PC-3 (cell line): ENCODE results near the gene SMAD5. TPM values are rescaled to one million over a fixed set of nuclear protein-coding genes. Genes with fewer than 3 reads are reported as not detected.

ENCODE experiments used
- ATAC-seq: fragments of 200-7000 bp; cut with Tn5 transposase; 2 replicates; pipeline ENCODE4 v1.9.1; 2020; ENCODE audit warnings: mild to moderate bottlenecking, moderate library complexity
- BruUV-seq: library from RNA; stranded (reverse); fragments of 400-500 nt; replicated peaks from 2 replicates; lab custom pipeline; 2021; lab: Mats Ljungman, UMichigan
- CTCF ChIA-PET: fragments of 300-600 bp; sonication (Branson Sonifier 250); formaldehyde crosslinking; loops from one replicate; lab custom pipeline; 2022; ENCODE audit warnings: antibody characterized with exemption; lab: Charles Lee
- POLR2A ChIA-PET: fragments of 300-600 bp; sonication (Branson Sonifier 250); formaldehyde crosslinking; loops from one replicate; lab custom pipeline; 2022; ENCODE audit warnings: antibody characterized with exemption; ENCODE audit not compliant: unreplicated experiment; lab: Charles Lee
- DNase-seq: peaks from one replicate; pipeline ENCODE4 v3.0.0-alpha.2; 2015
- H2AFZ ChIP-seq: fragments of 300-600 bp; sonication (generic); 2 replicates; pipeline ENCODE4 v1.6.0; 2016; ENCODE audit warnings: antibody characterized with exemption, low read length
- H3F3A ChIP-seq: fragments of 300-600 bp; sonication (generic); one replicate; pipeline ENCODE4 v1.6.0; 2017; ENCODE audit warnings: antibody characterized with exemption, low read length, control low read depth, mild to moderate bottlenecking; ENCODE audit not compliant: unreplicated experiment
- H3K27ac ChIP-seq: fragments of 300-600 bp; sonication (generic); 2 replicates; pipeline ENCODE4 v1.5.1; 2016; ENCODE audit warnings: mild to moderate bottlenecking, low read length
- H3K27me3 ChIP-seq: fragments of 300-600 bp; sonication (generic); 2 replicates; pipeline ENCODE4 v1.6.1; 2016; ENCODE audit warnings: low read length, mixed read lengths
- H3K36me3 ChIP-seq: fragments of 300-600 bp; sonication (generic); 2 replicates; pipeline ENCODE4 v1.6.1; 2016; ENCODE audit warnings: low read depth, mixed run types, low read length, mixed read lengths
- H3K4me1 ChIP-seq: fragments of 300-600 bp; sonication (generic); 2 replicates; pipeline ENCODE4 v1.5.1; 2016; ENCODE audit warnings: low read length; ENCODE audit not compliant: insufficient read depth
- H3K4me2 ChIP-seq: fragments of 300-600 bp; sonication (generic); 2 replicates; pipeline ENCODE4 v1.6.0; 2016; ENCODE audit warnings: low read length
- H3K4me3 ChIP-seq: fragments of 300-600 bp; sonication (generic); 2 replicates; pipeline ENCODE4 v1.5.1; 2016; ENCODE audit warnings: mild to moderate bottlenecking, low read length, mixed read lengths
- H3K79me2 ChIP-seq: fragments of 300-600 bp; sonication (generic); 2 replicates; pipeline ENCODE4 v1.6.1; 2017; ENCODE audit warnings: low read length, mixed read lengths
- H3K9ac ChIP-seq: fragments of 300-600 bp; sonication (generic); 2 replicates; pipeline ENCODE4 v1.6.0; 2016; ENCODE audit warnings: mild to moderate bottlenecking, low read length
- H3K9me2 ChIP-seq: fragments of 300-600 bp; sonication (generic); replicated peaks from 2 replicates; pipeline ENCODE4 v1.6.1; 2016; ENCODE audit warnings: mixed run types, low read length, mixed read lengths
- H3K9me3 ChIP-seq: fragments of 300-600 bp; sonication (generic); 2 replicates; pipeline ENCODE4 v1.6.1; 2016; ENCODE audit warnings: low read length, mixed read lengths
- H4K20me1 ChIP-seq: fragments of 300-600 bp; sonication (generic); 2 replicates; pipeline ENCODE4 v1.6.1; 2016; ENCODE audit warnings: low read length, mixed read lengths
- CTCF ChIP-seq: fragments of 300-600 bp; sonication (generic); conservative IDR thresholded peaks from 2 replicates; pipeline ENCODE4 v1.5.1; 2017; ENCODE audit warnings: antibody characterized with exemption, low read depth, mild to moderate bottlenecking, low read length
- EZH2 ChIP-seq: fragments of 300-600 bp; sonication (generic); IDR thresholded peaks from one replicate; pipeline ENCODE4 v1.6.1; 2017; ENCODE audit warnings: antibody characterized with exemption, mild to moderate bottlenecking, low read length; ENCODE audit not compliant: unreplicated experiment
- EZH2phosphoT487 ChIP-seq: fragments of 300-600 bp; sonication (generic); IDR thresholded peaks from 2 replicates; pipeline ENCODE4 v1.6.1; 2018; ENCODE audit warnings: mild to moderate bottlenecking, antibody characterized with exemption, low read length, borderline replicate concordance
- intact Hi-C: fragments of 100-400 bp; cut with micrococcal nuclease; formaldehyde crosslinking; loops from 2 replicates; pipeline ENCODE4 v1.9.0; 2023
- total RNA-seq: library from RNA; depleted of rRNA; stranded (reverse); fragments of >200 nt; gene quantifications from 2 replicates; pipeline ENCODE4 v1.2.3, GENCODE V29; 2014

The SMAD5 gene
- total RNA-seq, 1 experiment from 2014 or later = 28.5 TPM

DNA sequence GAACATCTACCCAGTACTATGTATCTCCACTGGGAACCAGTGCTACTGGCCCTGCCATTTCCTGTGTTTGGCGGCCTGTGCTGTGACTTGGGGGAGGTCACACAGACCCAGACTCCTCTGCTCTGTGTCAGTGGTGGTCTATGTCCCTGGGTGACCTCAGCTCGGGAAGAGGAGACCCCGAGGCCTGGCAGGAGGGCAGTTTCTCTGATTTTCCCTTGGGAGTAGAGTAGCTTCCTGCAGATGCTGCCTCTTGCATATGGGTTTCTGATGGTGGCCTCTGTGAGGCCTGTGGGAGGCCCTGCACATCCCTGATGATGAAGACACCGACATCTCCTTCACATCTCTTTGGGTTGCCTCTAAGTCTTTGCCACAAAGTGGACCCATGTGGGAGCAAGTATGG is 73.3 kb downstream of the SMAD5 start:
- CTCF ChIA-PET = no interaction called here
- Histone ChIP-seq H3F3A (no peaks in the 10 kb centered on the region), H3K4me2 (no peak overlapping the region), H4K20me1 (no peaks in the 10 kb centered on the region), H3K9me2 (no peaks in the 10 kb centered on the region), H3K4me1 (no peaks in the 10 kb centered on the region), H3K9me3 (no peaks in the 10 kb centered on the region), H3K79me2 (no peaks in the 10 kb centered on the region), H3K36me3 (no peaks in the 10 kb centered on the region), H3K27ac (no peak overlapping the region), H2AFZ (no peak overlapping the region), H3K27me3 (no peaks in the 10 kb centered on the region), H3K9ac (no peak overlapping the region), H3K4me3 (no peak overlapping the region)
- TF ChIP-seq EZH2 (no peak), EZH2phosphoT487 (no peak), CTCF (no peak)
- POLR2A ChIA-PET = no interaction called here
- ATAC-seq (no peak), DNase-seq (no peak)
- intact Hi-C loops = no loop called here
- BruUV-seq = no TSS peak

DNA sequence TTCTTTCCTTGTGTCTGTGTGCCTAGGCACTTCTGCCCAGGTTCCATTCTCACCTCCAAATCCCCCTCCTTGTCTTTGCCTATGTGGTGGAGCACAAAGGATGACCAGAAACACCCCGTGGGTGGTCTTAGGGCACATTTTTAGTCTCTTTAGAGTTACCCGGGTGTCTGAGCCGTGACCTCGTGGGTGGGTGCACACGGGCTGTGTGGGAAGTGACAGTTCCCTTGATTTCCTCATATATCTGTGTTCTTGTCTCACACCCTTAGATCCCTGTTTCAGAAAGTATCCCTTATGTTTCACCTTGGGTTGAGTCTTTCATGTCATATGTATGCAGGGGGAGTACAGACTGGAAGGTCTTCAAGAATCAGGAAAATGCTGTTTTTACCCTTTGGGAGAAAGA is 73.7 kb downstream of the SMAD5 start:
- H3K79me2 ChIP-seq = no peaks in the 10 kb centered on the region
- H3K9me2 ChIP-seq = no peaks in the 10 kb centered on the region
- intact Hi-C loops = no loop called here
- ATAC-seq (no peak), DNase-seq (no peak)
- H3K4me1 ChIP-seq = no peaks in the 10 kb centered on the region
- BruUV-seq = no TSS peak
- no peak overlapping the region for H3K4me2 ChIP-seq
- H3K27me3 ChIP-seq = no peaks in the 10 kb centered on the region
- H3K9ac ChIP-seq = no peak overlapping the region
- TF ChIP-seq EZH2phosphoT487 (no peak), EZH2 (no peak), CTCF (no peak)
- POLR2A ChIA-PET = no interaction called here
- no peak overlapping the region for H3K27ac ChIP-seq
- H3F3A ChIP-seq = no peaks in the 10 kb centered on the region
- no peaks in the 10 kb centered on the region for H3K9me3 ChIP-seq
- no peaks in the 10 kb centered on the region for H3K36me3 ChIP-seq
- CTCF ChIA-PET = no interaction called here
- no peaks in the 10 kb centered on the region for H4K20me1 ChIP-seq
- no peak overlapping the region for H2AFZ ChIP-seq
- no peak overlapping the region for H3K4me3 ChIP-seq

DNA sequence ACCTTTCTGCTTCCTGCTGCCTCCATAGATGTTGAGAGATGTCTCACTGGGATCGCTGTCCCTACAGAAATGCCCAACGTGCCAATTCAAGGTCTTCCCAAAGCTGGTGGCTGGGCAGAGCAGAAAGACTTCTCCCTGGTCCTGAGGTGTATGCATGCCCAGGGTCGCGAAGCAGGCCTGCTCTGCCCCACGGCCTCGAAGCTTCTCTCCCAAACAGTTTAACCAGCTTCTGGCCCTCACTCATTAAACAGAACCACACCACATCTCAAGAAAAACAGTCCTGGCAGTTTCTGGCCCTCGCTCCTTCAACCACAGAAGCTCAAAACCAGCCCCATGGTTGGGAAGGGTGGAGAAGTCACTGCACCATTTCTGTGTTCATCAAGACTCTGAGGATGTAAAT is 75.0 kb downstream of the SMAD5 start:
- no TSS peak for BruUV-seq
- ATAC-seq = no peak
- Histone ChIP-seq H2AFZ (no peak overlapping the region), H3K36me3 (no peaks in the 10 kb centered on the region), H3K4me2 (no peak overlapping the region), H3K4me3 (no peak overlapping the region), H3K9me3 (no peaks in the 10 kb centered on the region), H3K27me3 (no peaks in the 10 kb centered on the region), H4K20me1 (no peaks in the 10 kb centered on the region), H3K27ac (no peak overlapping the region), H3K9ac (no peak overlapping the region), H3K9me2 (no peaks in the 10 kb centered on the region), H3K79me2 (no peaks in the 10 kb centered on the region), H3F3A (no peaks in the 10 kb centered on the region), H3K4me1 (no peaks in the 10 kb centered on the region)
- intact Hi-C loops = no loop called here
- TF ChIP-seq EZH2 (no peak), EZH2phosphoT487 (no peak), CTCF (no peak)
- POLR2A ChIA-PET = interaction anchor here (0.6 kb wide), 1 partner anchor 15 kb away, joined by 10 read pairs; the partner anchor contains the start of gene SMIM32
- CTCF ChIA-PET = no interaction called here
- DNase-seq = no peak
